ENCODE measurements around the gene HJURP.
"Not testable (repeated sequence)": the region's sequence is repeated elsewhere in the genome, so short reads cannot be mapped to it uniquely, and the experiment has no call there.

Gene HJURP, protein sequence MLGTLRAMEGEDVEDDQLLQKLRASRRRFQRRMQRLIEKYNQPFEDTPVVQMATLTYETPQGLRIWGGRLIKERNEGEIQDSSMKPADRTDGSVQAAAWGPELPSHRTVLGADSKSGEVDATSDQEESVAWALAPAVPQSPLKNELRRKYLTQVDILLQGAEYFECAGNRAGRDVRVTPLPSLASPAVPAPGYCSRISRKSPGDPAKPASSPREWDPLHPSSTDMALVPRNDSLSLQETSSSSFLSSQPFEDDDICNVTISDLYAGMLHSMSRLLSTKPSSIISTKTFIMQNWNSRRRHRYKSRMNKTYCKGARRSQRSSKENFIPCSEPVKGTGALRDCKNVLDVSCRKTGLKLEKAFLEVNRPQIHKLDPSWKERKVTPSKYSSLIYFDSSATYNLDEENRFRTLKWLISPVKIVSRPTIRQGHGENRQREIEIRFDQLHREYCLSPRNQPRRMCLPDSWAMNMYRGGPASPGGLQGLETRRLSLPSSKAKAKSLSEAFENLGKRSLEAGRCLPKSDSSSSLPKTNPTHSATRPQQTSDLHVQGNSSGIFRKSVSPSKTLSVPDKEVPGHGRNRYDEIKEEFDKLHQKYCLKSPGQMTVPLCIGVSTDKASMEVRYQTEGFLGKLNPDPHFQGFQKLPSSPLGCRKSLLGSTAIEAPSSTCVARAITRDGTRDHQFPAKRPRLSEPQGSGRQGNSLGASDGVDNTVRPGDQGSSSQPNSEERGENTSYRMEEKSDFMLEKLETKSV

GRCh38 chr2:233854241-233854981 is at the start of gene HJURP:
HJURP (minus strand) TSS chr2:233854535; CDS start chr2:233854500, 35 bp downstream.
- DNase-seq (ENCODE audit: low spot score) = peak; percentile 92

DNA sequence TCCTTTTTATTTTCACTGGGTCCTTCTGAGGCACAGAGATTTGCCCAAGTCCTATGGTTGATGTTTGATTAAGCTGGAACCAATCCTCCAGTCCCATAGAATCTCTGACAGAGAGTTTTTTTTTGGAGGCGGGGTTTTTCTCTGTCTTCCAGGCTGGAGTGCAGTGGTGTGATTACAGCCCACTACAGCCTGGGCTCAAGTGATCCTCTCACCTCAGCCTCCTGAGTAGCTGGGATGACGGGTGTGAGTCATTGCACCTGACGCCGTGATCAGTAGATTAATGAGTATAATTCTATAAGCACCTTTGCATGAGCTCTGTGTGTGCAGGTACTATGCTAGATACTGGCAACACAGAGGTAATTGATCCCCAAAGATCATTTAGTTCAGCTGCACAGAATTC is 47.5 kb upstream of the HJURP start:
- no peak for DNase-seq (ENCODE audit: low spot score)

- no peak for DNase-seq (ENCODE audit: low spot score)
Observed at GRCh38 chr2:233901367-233901766, 47.0 kb upstream of the HJURP start.

GRCh38 chr2:233896253-233896652 is 41.9 kb upstream of the HJURP start:
- not testable (repeated sequence) for DNase-seq (ENCODE audit: low spot score)

DNA sequence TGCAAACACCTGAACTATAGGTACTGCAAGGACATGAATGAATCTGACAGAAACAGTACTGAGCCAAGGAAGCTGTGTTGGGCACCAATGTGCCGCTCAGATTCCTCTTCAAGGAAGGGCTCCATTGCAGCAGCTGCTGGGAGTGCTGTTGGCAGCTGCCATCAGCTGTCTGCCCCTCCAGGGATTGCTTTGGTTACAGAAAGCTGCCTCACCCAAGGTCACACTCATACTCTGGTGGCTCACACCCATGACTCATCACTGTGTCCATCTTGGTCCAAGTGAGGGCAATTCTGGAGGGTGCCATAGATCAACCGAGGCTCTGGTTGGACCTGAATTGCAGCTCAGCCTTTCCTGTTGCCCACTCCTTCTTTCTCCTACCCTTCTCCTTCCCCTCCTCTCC is 38.5 kb upstream of the HJURP start:
- no peak for DNase-seq (ENCODE audit: low spot score)

DNA sequence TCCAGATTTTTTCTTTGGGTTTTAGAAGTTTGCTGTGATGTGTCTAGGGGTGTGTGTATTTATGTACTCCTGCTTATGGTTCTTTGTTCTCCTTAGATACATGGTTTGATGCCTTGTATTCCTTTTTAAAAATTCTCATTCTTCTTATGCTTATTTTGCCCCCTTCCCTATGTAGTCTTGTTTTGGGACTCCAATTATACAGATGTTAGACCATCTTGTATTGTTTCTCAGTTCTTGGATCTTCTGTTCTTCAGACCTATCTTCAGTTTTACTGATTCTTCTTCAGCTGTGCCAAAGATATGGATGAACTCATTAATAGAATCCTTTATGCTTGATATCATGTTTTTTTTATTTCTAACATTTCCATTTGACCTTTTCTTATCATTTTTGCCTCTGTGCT is 28.0 kb upstream of the HJURP start:
- DNase-seq (ENCODE audit: low spot score) = no peak

- DNase-seq (ENCODE audit: low spot score) = not testable (repeated sequence)
Observed at GRCh38 chr2:233872125-233872524, 17.8 kb upstream of the HJURP start.

- no peak for DNase-seq (ENCODE audit: low spot score)
Observed at GRCh38 chr2:233871432-233871831, 17.1 kb upstream of the HJURP start.

DNA sequence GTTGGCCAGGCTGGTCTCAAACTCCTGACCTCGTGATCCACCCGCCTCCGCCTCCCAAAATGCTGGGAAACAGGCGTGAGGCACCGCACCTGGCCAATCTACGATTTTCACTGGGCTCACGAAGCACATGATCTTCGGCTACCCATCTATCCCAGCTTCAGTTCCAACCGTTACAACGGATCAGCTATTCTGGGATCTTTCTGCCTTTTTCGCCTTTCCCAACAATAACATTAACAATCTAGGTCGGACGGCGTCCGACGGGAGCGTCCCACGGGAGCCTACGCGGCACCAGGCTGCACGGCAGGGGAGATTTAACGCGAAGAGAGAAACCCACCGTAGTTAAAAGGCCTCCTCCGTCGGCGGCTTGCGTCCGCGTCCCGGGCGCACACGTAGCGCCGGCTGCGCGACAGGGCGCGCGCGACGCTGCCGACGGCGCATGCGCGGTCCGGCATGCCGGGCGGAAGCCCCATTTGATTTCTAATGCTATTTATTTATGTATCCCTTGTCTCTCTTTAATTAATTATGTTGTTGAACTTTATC is 13.7 kb upstream of the HJURP start, which contains the start of gene MSL3B:
Gene MSL3B (minus strand): TSS at position 394 of the 540 bp plus-strand sequence.
- peak; percentile 64 for DNase-seq (ENCODE audit: low spot score)

- no peak for DNase-seq (ENCODE audit: low spot score)
Observed at GRCh38 chr2:233866479-233866878, 12.1 kb upstream of the HJURP start.

DNA sequence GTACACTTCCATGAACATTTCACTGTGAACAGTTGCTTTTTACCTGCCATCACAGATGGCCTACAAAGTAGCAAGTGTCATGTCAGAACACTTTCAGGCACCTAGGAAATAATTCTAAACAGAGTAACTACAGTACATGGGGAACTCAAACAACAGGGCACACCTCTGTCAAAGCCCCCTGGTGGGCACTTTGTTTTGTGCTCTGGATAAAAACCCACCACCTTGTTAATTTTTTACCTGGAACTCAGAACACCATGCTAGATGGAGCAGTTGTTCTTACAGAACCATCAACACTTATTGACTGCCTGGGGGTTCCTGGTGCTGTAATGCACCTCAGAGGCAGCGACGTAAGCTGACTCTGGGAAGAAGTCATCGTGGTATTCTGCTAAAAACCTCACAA is 11.5 kb upstream of the HJURP start:
- DNase-seq (ENCODE audit: low spot score) = no peak

- no peak for DNase-seq (ENCODE audit: low spot score)
Observed at GRCh38 chr2:233862261-233862768, 8.0 kb upstream of the HJURP start.

DNA sequence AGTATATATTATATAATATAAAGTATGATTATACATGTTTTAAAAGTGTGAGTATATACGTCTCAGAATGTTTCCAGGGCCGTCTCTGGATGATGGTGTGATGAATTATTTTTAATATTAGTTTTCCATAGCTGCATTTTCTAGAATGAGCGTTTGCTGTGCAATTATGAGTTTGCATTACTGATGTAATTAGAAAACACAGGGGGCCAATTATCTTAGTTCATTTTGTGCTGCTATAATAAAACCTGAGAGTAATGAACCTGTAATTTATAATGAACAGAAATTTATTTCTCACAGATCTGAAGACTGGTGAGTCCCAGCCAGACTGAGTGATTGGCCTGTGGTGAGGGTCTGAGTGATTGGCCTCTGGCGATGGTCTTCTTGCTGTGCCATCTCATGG is 4.0 kb upstream of the HJURP start:
- DNase-seq (ENCODE audit: low spot score) = no peak

- peak; percentile 58 for DNase-seq (ENCODE audit: low spot score)
Observed at GRCh38 chr2:233857511-233858141, 3.3 kb upstream of the HJURP start.

DNA sequence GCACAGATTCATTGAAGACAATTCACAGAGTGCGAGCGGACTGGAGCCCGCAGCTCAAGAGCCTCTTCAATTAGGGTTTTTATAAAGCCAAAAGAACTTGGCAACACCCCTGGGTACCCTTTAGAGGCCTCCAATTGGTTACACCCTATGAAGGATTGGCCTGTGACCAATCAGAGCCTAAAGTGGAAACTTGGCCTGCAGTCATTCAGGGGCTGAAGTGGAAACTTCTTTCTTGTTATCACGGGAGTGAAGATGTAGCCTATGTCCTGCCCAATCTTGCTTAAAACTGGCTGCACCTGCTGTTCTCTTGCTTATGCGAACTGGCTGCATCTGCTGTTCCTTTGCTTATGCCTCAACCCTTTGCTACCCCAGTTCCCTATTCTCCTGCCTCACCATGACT is 1.8 kb upstream of the HJURP start:
- DNase-seq (ENCODE audit: low spot score) = no peak

GRCh38 chr2:233855345-233855744 is 1.0 kb upstream of the HJURP start:
- DNase-seq (ENCODE audit: low spot score) = no peak

DNA sequence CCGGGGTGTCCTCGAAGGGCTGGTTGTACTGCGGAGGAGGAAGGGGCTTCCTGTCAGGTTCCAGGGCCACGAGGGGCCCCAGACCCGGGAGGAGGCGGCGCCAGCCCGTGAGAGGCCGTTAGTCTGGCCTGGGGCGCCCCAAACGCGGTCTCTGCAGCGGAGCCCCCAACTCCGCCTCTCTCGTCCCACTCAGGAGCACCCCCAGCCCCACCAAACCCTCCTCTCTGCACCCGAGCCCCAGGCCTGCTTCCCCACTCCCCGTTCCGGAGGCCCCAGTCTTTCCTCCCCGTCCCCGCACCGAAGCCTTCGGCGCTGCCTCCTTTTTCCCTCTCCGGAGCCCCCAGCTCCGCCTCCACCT is 473 bp downstream of the HJURP start:
- DNase-seq (ENCODE audit: low spot score) = no peak

- no peak for DNase-seq (ENCODE audit: low spot score)
Observed at GRCh38 chr2:233853353-233853752, 982 bp downstream of the HJURP start.

DNA sequence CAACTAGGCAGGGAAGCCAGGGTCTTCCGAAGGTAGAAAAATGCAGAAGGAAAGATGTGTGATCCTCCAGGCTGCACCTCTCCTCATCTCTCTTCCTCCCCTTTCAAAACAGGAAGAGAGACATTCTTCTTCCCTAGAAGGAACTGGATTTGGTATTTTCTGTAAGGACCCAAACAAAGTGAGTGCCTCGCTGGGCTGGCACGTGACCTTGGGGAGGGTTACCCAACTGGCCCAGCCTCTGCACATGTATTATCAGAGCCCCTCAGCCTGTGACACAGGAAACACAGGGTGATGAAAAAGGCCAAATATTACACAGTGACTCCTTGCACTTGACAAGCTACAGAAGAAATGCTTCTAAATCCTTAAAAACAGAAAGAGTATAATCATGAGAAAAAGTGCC is 2.3 kb downstream of the HJURP start:
- no peak for DNase-seq (ENCODE audit: low spot score)

GRCh38 chr2:233851169-233851568 is 3.2 kb downstream of the HJURP start:
- no peak for DNase-seq (ENCODE audit: low spot score)

GRCh38 chr2:233850745-233851144 is 3.6 kb downstream of the HJURP start:
- DNase-seq (ENCODE audit: low spot score) = no peak

Data from CD4-positive, alpha-beta T cell treated with Interleukin-2 at 100 ng/mL for 4 hours (primary cell).